HG02852 (cell line): Measurements from ENCODE around the gene MAGEB1.

Source experiments
- ATAC-seq: cut with Tn5 transposase; IDR thresholded peaks from one replicate; pipeline ENCODE4 v1.9.1; 2021; ENCODE audit warnings: mild to moderate bottlenecking, moderate library complexity; ENCODE audit not compliant: unreplicated experiment

Gene MAGEB1

GRCh38 chrX:30283456-30284200 is 36.7 kb downstream of the MAGEB1 start:
- ATAC-seq: no peak

DNA sequence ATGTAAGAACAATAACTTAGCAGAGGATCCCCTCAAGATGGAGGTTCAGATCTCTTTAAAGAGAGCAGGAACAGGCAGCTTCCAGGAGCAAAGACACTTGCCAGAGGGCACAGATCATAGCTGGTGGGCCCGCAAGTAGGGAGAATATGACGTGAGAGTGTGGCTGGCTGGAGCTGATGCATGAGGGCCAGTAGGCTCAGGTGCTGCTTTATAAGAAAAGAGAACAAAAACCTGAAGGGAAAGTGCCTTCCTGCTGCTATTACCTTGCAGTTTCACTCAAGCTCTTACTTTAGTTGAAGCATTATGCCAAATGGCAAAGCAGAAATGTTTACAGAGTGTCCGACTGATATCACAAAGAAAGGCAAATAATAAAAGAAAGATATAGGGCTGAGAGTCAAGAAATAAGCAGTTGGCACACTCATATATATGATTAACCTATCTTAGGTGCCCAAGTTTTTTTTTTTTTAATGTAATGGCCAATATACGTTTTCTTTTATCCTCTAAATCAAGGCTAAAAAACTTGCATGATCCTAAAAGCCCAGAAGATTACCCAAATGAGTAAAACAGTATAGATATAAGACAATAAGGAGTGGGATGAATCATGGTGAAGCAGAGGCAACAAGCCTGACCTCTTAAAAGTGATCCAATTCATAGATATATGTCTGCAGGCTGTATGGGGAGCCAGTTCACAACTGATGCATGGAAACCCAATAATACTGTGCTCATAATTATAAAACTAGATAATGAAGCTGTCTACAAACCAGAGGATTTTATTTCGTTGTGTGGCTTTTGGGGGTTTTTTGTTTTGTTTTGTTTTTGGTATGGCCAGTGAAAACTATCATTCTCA is 49.7 kb downstream of the MAGEB1 start:
- ATAC-seq: peak; percentile 59

DNA sequence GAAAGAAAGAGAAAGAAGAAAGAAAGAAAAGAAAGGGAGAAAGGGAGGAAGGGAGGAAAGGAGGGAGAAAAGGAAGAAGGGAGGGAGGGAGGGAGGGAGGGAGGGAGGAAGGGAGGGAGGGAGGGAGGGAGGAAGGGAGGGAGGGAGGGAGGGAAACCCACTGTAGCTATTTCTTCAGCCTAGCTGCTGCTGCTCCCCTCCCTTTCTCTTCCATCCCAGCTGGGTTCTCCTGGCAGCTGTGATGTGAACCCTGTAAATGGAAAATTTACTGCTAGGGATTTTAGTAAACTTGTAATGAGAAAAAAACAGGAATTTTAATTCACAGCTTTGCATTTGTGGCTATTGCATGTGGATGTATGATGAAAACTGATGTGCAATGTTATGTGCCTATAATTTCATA is 54.3 kb downstream of the MAGEB1 start:
- no peak for ATAC-seq
